Activated T-helper 2 cell treated with anti-CD3 and anti-CD28 coated beads, Interferon-gamma antibody, Interleukin-2, Interleukin-4, amounts not matched to agents 10 μg/mL and 5 μg/mL and 100 μg/mL, durations not matched to agents 14 hours and 24 hours and 36 hours (primary cell): ENCODE data around the gene EPB41L4B. TPM values are rescaled to one million over a fixed set of nuclear protein-coding genes. Genes with fewer than 3 reads are reported as not detected.
"Not testable (repeated sequence)": the region's sequence is repeated elsewhere in the genome, so short reads cannot be mapped to it uniquely, and the experiment has no call there.

Experiments used
- DNase-seq: peaks from one replicate; pipeline ENCODE4 v3.0.0; 2021; ENCODE audit warnings: low spot score
- H3K27ac Mint-ChIP-seq: one replicate; pipeline ENCODE4 v1.8.0; 2021; ENCODE audit warnings: mixed read lengths
- H3K27me3 Mint-ChIP-seq: one replicate; pipeline ENCODE4 v1.8.0; 2021; ENCODE audit warnings: low read depth, mixed read lengths
- H3K36me3 Mint-ChIP-seq: one replicate; pipeline ENCODE4 v1.8.0; 2021; ENCODE audit warnings: low read depth, mixed read lengths
- H3K4me1 Mint-ChIP-seq: one replicate; pipeline ENCODE4 v1.8.0; 2021; ENCODE audit warnings: low read depth, mixed read lengths
- H3K4me3 Mint-ChIP-seq: one replicate; pipeline ENCODE4 v1.8.0; 2021; ENCODE audit warnings: low read depth, mild to moderate bottlenecking, moderate library complexity, mixed read lengths
- H3K9me3 Mint-ChIP-seq: one replicate; pipeline ENCODE4 v1.8.0; 2021; ENCODE audit warnings: mixed read lengths
- intact Hi-C: fragments of 100-400 bp; cut with micrococcal nuclease; formaldehyde crosslinking; loops from one replicate; pipeline ENCODE4 v1.15.1; 2023
- total RNA-seq: library from RNA; stranded (reverse); gene quantifications from 2 replicates; pipeline ENCODE4 v1.2.3, GENCODE V29; 2022

The EPB41L4B gene
- total RNA-seq: 1.5 and 1.6 TPM in 2 replicates

GRCh38 chr9:109320742-109321448 is at the start of gene EPB41L4B:
Gene EPB41L4B (minus strand): TSS chr9:109321059. CDS start chr9:109320446, 613 bp downstream.
- Mint-ChIP-seq H3K4me3 (peak within 1 kb of the TSS; percentile 79), H3K27me3 (peaks cover 60% of the 10 kb centered on the region)

GRCh38 chr9:109369285-109369684 is 48.4 kb upstream of the EPB41L4B start:
- Mint-ChIP-seq H3K4me3 (no peak overlapping the region), H3K27me3 (peaks cover 9% of the 10 kb centered on the region), H3K4me1 (no peaks in the 10 kb centered on the region), H3K36me3 (no peaks in the 10 kb centered on the region), H3K27ac (no peak overlapping the region), H3K9me3 (no peaks in the 10 kb centered on the region)
- no peak for DNase-seq
- intact Hi-C loops: no loop called here

More at GRCh38 chr9:109320742-109321448, at the start of gene EPB41L4B:
- DNase-seq: peak; percentile 86
- peaks cover 8% of the 10 kb centered on the region for H3K4me1 Mint-ChIP-seq
- no peaks in the 10 kb centered on the region for H3K36me3 Mint-ChIP-seq
- no peaks in the 10 kb centered on the region for H3K9me3 Mint-ChIP-seq
- intact Hi-C loops: loop anchor here (1.0 to 10.0 kb wide), 6 partner anchors 77 to 386 kb away; partner anchors contain the start of genes ABITRAM and ELP1
- H3K27ac Mint-ChIP-seq: no peak within 1 kb of the TSS

GRCh38 chr9:109360771-109361170 is 39.9 kb upstream of the EPB41L4B start:
- Mint-ChIP-seq H3K36me3 (no peaks in the 10 kb centered on the region), H3K4me3 (no peak overlapping the region), H3K27me3 (peaks cover 7% of the 10 kb centered on the region), H3K4me1 (no peaks in the 10 kb centered on the region), H3K9me3 (no peaks in the 10 kb centered on the region), H3K27ac (no peak overlapping the region)
- DNase-seq: no peak
- intact Hi-C loops: no loop called here

GRCh38 chr9:109358968-109359603 is 38.2 kb upstream of the EPB41L4B start:
- H3K36me3 Mint-ChIP-seq, H3K27ac Mint-ChIP-seq, DNase-seq, H3K9me3 Mint-ChIP-seq, H3K4me1 Mint-ChIP-seq, H3K27me3 Mint-ChIP-seq, H3K4me3 Mint-ChIP-seq, intact Hi-C loops: not testable (repeated sequence)

GRCh38 chr9:109355564-109356297 is 34.9 kb upstream of the EPB41L4B start:
- Mint-ChIP-seq H3K9me3 (no peaks in the 10 kb centered on the region), H3K36me3 (no peaks in the 10 kb centered on the region), H3K4me1 (peaks cover 1% of the 10 kb centered on the region), H3K27ac (no peak overlapping the region), H3K4me3 (no peak overlapping the region), H3K27me3 (no peaks in the 10 kb centered on the region)
- no peak for DNase-seq
- intact Hi-C loops: no loop called here

GRCh38 chr9:109354190-109354589 is 33.3 kb upstream of the EPB41L4B start:
- no peak for DNase-seq
- H3K27ac Mint-ChIP-seq: no peak overlapping the region
- peaks cover 1% of the 10 kb centered on the region for H3K4me1 Mint-ChIP-seq
- H3K9me3 Mint-ChIP-seq: no peaks in the 10 kb centered on the region
- H3K27me3 Mint-ChIP-seq: peaks cover under 1% of the 10 kb centered on the region
- intact Hi-C loops: no loop called here
- H3K36me3 Mint-ChIP-seq: no peaks in the 10 kb centered on the region
- H3K4me3 Mint-ChIP-seq: no peak overlapping the region

GRCh38 chr9:109351032-109351431 is 30.2 kb upstream of the EPB41L4B start:
- Mint-ChIP-seq H3K4me3 (no peak overlapping the region), H3K9me3 (no peaks in the 10 kb centered on the region), H3K27ac (no peak overlapping the region), H3K27me3 (peaks cover 9% of the 10 kb centered on the region), H3K36me3 (no peaks in the 10 kb centered on the region), H3K4me1 (peaks cover 1% of the 10 kb centered on the region)
- DNase-seq: no peak
- intact Hi-C loops: no loop called here

- Mint-ChIP-seq H3K9me3 (no peaks in the 10 kb centered on the region), H3K36me3 (no peaks in the 10 kb centered on the region), H3K27ac (no peak overlapping the region), H3K4me1 (peaks cover 1% of the 10 kb centered on the region), H3K4me3 (no peak overlapping the region), H3K27me3 (peaks cover 9% of the 10 kb centered on the region)
- DNase-seq: no peak
- intact Hi-C loops: no loop called here
Measured at GRCh38 chr9:109349421-109349846, 28.6 kb upstream of the EPB41L4B start.

GRCh38 chr9:109346904-109347303 is 26.0 kb upstream of the EPB41L4B start:
- no peak overlapping the region for H3K27ac Mint-ChIP-seq
- peaks cover 1% of the 10 kb centered on the region for H3K4me1 Mint-ChIP-seq
- no peaks in the 10 kb centered on the region for H3K36me3 Mint-ChIP-seq
- H3K4me3 Mint-ChIP-seq: no peak overlapping the region
- no peaks in the 10 kb centered on the region for H3K9me3 Mint-ChIP-seq
- intact Hi-C loops: no loop called here
- no peak for DNase-seq
- H3K27me3 Mint-ChIP-seq: peaks cover 9% of the 10 kb centered on the region

GRCh38 chr9:109344866-109345265 is 24.0 kb upstream of the EPB41L4B start:
- Mint-ChIP-seq H3K4me3 (no peak overlapping the region), H3K36me3 (no peaks in the 10 kb centered on the region), H3K27ac (no peak overlapping the region), H3K9me3 (no peaks in the 10 kb centered on the region), H3K27me3 (peaks cover 9% of the 10 kb centered on the region), H3K4me1 (no peaks in the 10 kb centered on the region)
- DNase-seq: no peak
- intact Hi-C loops: no loop called here

- peaks cover 2% of the 10 kb centered on the region for H3K27me3 Mint-ChIP-seq
- no peaks in the 10 kb centered on the region for H3K4me1 Mint-ChIP-seq
- no peak for DNase-seq
- no peak overlapping the region for H3K27ac Mint-ChIP-seq
- no peak overlapping the region for H3K4me3 Mint-ChIP-seq
- intact Hi-C loops: no loop called here
- no peaks in the 10 kb centered on the region for H3K36me3 Mint-ChIP-seq
- H3K9me3 Mint-ChIP-seq: no peaks in the 10 kb centered on the region
Measured at GRCh38 chr9:109342878-109343277, 22.0 kb upstream of the EPB41L4B start.

GRCh38 chr9:109341561-109341960 is 20.7 kb upstream of the EPB41L4B start:
- H3K9me3 Mint-ChIP-seq: no peaks in the 10 kb centered on the region
- H3K27ac Mint-ChIP-seq: no peak overlapping the region
- H3K36me3 Mint-ChIP-seq: no peaks in the 10 kb centered on the region
- peaks cover under 1% of the 10 kb centered on the region for H3K27me3 Mint-ChIP-seq
- no peak for DNase-seq
- H3K4me1 Mint-ChIP-seq: no peaks in the 10 kb centered on the region
- intact Hi-C loops: no loop called here
- no peak overlapping the region for H3K4me3 Mint-ChIP-seq

GRCh38 chr9:109340979-109341378 is 20.1 kb upstream of the EPB41L4B start:
- H3K4me3 Mint-ChIP-seq, DNase-seq, H3K27me3 Mint-ChIP-seq, H3K36me3 Mint-ChIP-seq, H3K27ac Mint-ChIP-seq, H3K9me3 Mint-ChIP-seq, H3K4me1 Mint-ChIP-seq, intact Hi-C loops: not testable (repeated sequence)
